KMS-11 (cell line): ENCODE results near the gene UBE2F.
A peak's percentile ranks its signal among the peaks of the same experiment; 100 is the strongest.

Experiments used
- H2AFZ ChIP-seq: fragments of 200-600 bp; sonication (generic); 2 replicates; pipeline ENCODE4 v1.6.1; 2016; ENCODE audit warnings: antibody characterized with exemption, mixed run types, low read depth
- H3K27ac ChIP-seq: fragments of 200-600 bp; sonication (generic); 2 replicates; pipeline ENCODE4 v1.6.1; 2016; ENCODE audit warnings: mild to moderate bottlenecking, mixed run types
- H3K27me3 ChIP-seq: fragments of 200-600 bp; sonication (generic); 2 replicates; pipeline ENCODE4 v1.6.1; 2017; ENCODE audit warnings: mild to moderate bottlenecking, low read depth, mixed run types, moderate library complexity; ENCODE audit not compliant: insufficient read depth
- H3K36me3 ChIP-seq: fragments of 200-600 bp; sonication (generic); 2 replicates; pipeline ENCODE4 v1.6.1; 2017; ENCODE audit warnings: mild to moderate bottlenecking, mixed run types; ENCODE audit not compliant: insufficient read depth
- H3K4me1 ChIP-seq: fragments of 200-600 bp; sonication (generic); 2 replicates; pipeline ENCODE4 v1.6.1; 2016; ENCODE audit warnings: mild to moderate bottlenecking, low read depth, mixed run types; ENCODE audit not compliant: poor library complexity, severe bottlenecking
- H3K4me2 ChIP-seq: fragments of 200-600 bp; sonication (generic); 2 replicates; pipeline ENCODE4 v1.7.0; 2016; ENCODE audit warnings: mild to moderate bottlenecking, mixed run types
- H3K4me3 ChIP-seq: fragments of 200-600 bp; sonication (generic); IDR thresholded peaks from 2 replicates; pipeline ENCODE4 v1.6.1; 2017; ENCODE audit warnings: low read depth, low read length, mixed read lengths; ENCODE audit not compliant: insufficient read depth
- H3K79me2 ChIP-seq: fragments of 200-600 bp; sonication (generic); 2 replicates; pipeline ENCODE4 v1.6.1; 2016; ENCODE audit warnings: low read depth, mixed run types; ENCODE audit not compliant: insufficient read depth
- H3K9ac ChIP-seq: fragments of 200-600 bp; sonication (generic); 2 replicates; pipeline ENCODE4 v1.6.1; 2016; ENCODE audit warnings: mild to moderate bottlenecking, mixed run types
- H4K20me1 ChIP-seq: fragments of 200-600 bp; sonication (generic); 2 replicates; pipeline ENCODE4 v1.6.1; 2016; ENCODE audit warnings: mild to moderate bottlenecking, mixed run types; ENCODE audit not compliant: insufficient read depth
- CTCF ChIP-seq: fragments of 200-600 bp; sonication (generic); conservative IDR thresholded peaks from 2 replicates; pipeline ENCODE4 v1.6.1; 2017; ENCODE audit warnings: low read depth, mild to moderate bottlenecking, antibody characterized with exemption, low read length, moderate library complexity, mixed read lengths

Gene UBE2F

GRCh38 chr2:237921967-237922492 is 44.8 kb upstream of the UBE2F start:
- H4K20me1 ChIP-seq, result no peaks in the 10 kb centered on the region
- H3K4me2 ChIP-seq, result no peak overlapping the region
- no peaks in the 10 kb centered on the region for H3K79me2 ChIP-seq
- no peaks in the 10 kb centered on the region for H3K27me3 ChIP-seq
- no peak overlapping the region for H3K27ac ChIP-seq
- H3K36me3 ChIP-seq, result no peaks in the 10 kb centered on the region
- no peak overlapping the region for H3K4me3 ChIP-seq
- no peak overlapping the region for H3K9ac ChIP-seq
- peaks cover 34% of the 10 kb centered on the region for H3K4me1 ChIP-seq
- TF ChIP-seq CTCF, result no peak
- no peak overlapping the region for H2AFZ ChIP-seq

GRCh38 chr2:237922641-237923361 is 44.0 kb upstream of the UBE2F start:
- Histone ChIP-seq H3K79me2 (no peaks in the 10 kb centered on the region), H3K9ac (peak overlapping the region; percentile 51; the same call in 1 of the 2 replicates), H2AFZ (peak overlapping the region; percentile 78), H3K36me3 (no peaks in the 10 kb centered on the region), H3K4me1 (peaks cover 42% of the 10 kb centered on the region), H4K20me1 (no peaks in the 10 kb centered on the region), H3K27ac (no peak overlapping the region), H3K4me3 (no peak overlapping the region), H3K27me3 (no peaks in the 10 kb centered on the region), H3K4me2 (peak overlapping the region; percentile 29; the same call in 1 of the 2 replicates)
- no peak for TF ChIP-seq CTCF

GRCh38 chr2:237923481-237924163 is 43.2 kb upstream of the UBE2F start:
- Histone ChIP-seq H2AFZ (peak overlapping the region; percentile 78), H3K9ac (peak overlapping the region; percentile 51; the same call in 1 of the 2 replicates), H3K4me2 (peak overlapping the region; percentile 29; the same call in 1 of the 2 replicates), H3K27me3 (no peaks in the 10 kb centered on the region), H3K27ac (no peak overlapping the region), H3K4me3 (no peak overlapping the region), H3K4me1 (peaks cover 48% of the 10 kb centered on the region), H3K79me2 (no peaks in the 10 kb centered on the region), H3K36me3 (no peaks in the 10 kb centered on the region), H4K20me1 (no peaks in the 10 kb centered on the region)
- TF ChIP-seq CTCF, result peak; percentile 82

- no peak overlapping the region for H3K4me2 ChIP-seq
Measured at GRCh38 chr2:237924164-237924534, 42.7 kb upstream of the UBE2F start.

More at GRCh38 chr2:237924164-237924534, 42.7 kb upstream of the UBE2F start:
- no peaks in the 10 kb centered on the region for H3K36me3 ChIP-seq
- H3K27ac ChIP-seq, result no peak overlapping the region
- H2AFZ ChIP-seq, result peak overlapping the region; percentile 78; the same call in 1 of the 2 replicates
- H4K20me1 ChIP-seq, result no peaks in the 10 kb centered on the region
- H3K9ac ChIP-seq, result no peak overlapping the region
- TF ChIP-seq CTCF, result no peak
- no peaks in the 10 kb centered on the region for H3K27me3 ChIP-seq
- H3K4me1 ChIP-seq, result peaks cover 48% of the 10 kb centered on the region
- no peaks in the 10 kb centered on the region for H3K79me2 ChIP-seq
- H3K4me3 ChIP-seq, result no peak overlapping the region
